ENCODE data around the gene KCNMB2.

KCNMB2 gene

GRCh38 chr3:178771511-178771910 is 235.3 kb downstream of the KCNMB2 start:
- DNase-seq, result no peak
- in situ Hi-C loops (cut with MboI; ENCODE audit: low pct_unique_long_range_greater_than_20kb, low sequenced_read_pairs), result no loop called here

DNA sequence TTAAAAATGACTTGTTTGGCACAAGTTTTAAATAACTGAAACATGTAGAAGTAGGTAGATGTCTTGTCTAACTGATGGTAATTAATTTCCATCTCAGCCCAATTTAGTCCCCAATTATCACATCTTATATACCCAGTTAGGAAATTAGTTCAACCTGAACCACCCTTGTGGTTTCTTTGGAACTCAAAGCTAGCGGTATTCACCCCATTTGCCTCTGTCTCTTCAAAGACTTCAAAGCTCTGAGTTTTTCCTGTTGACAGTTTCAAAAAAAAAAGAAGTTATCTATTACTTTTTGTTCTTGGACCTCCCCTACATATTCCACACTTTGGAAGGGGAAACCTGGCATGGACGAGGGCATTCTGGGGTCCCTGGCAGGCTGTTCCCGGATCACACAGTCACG is 236.5 kb downstream of the KCNMB2 start:
- no peak for DNase-seq
- in situ Hi-C loops (cut with MboI; ENCODE audit: low pct_unique_long_range_greater_than_20kb, low sequenced_read_pairs), result no loop called here

DNA sequence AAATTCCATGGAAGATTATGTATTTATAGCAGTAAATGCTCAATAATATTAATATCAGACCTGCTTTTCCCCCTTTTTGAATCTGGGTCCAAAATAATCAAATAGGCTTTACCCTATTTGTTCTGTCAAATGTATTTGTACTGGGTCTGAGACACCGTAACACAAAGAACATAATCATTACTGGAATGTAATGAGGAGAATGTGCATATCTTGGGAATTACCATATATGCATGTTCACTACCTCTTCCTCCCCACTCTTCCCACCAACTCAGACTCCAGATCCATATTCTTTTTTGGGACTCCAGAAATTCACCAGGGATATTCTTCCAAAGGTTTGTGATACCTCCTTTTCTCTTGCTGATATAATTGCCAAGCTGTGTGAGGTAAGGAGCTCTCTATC is 237.1 kb downstream of the KCNMB2 start:
- in situ Hi-C loops (cut with MboI; ENCODE audit: low pct_unique_long_range_greater_than_20kb, low sequenced_read_pairs), result no loop called here
- no peak for DNase-seq

- DNase-seq, result no peak
- in situ Hi-C loops (cut with MboI; ENCODE audit: low pct_unique_long_range_greater_than_20kb, low sequenced_read_pairs), result no loop called here
Observed at GRCh38 chr3:178777718-178778411, 241.6 kb downstream of the KCNMB2 start.

- in situ Hi-C loops (cut with MboI; ENCODE audit: low pct_unique_long_range_greater_than_20kb, low sequenced_read_pairs), result no loop called here
- DNase-seq, result no peak
Observed at GRCh38 chr3:178778589-178778988, 242.4 kb downstream of the KCNMB2 start.

GRCh38 chr3:178785961-178786360 is 249.7 kb downstream of the KCNMB2 start:
- in situ Hi-C loops (cut with MboI; ENCODE audit: low pct_unique_long_range_greater_than_20kb, low sequenced_read_pairs), result no loop called here

DNA sequence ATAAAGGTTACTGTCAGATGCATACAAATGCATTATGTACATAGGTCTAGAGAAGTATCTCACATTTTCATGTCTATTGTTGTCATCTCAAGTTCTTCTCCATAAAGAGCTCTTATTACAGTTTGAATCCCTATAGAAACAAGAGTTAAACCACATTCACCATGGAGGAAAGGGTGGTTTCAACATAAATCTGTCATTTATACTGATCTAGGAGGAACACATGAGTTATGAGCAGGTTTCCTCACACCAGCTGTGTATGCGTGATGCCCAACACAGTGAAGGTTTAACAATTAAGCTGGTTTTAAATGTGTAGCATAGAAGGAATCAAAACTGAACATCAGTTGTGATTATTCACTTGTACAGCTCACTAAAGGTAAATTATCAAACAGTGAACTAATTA is 251.7 kb downstream of the KCNMB2 start:
- in situ Hi-C loops (cut with MboI; ENCODE audit: low pct_unique_long_range_greater_than_20kb, low sequenced_read_pairs), result no loop called here
- peak; percentile 1 for DNase-seq

More at GRCh38 chr3:178785961-178786360, 249.7 kb downstream of the KCNMB2 start:
- no peak for DNase-seq

DNA sequence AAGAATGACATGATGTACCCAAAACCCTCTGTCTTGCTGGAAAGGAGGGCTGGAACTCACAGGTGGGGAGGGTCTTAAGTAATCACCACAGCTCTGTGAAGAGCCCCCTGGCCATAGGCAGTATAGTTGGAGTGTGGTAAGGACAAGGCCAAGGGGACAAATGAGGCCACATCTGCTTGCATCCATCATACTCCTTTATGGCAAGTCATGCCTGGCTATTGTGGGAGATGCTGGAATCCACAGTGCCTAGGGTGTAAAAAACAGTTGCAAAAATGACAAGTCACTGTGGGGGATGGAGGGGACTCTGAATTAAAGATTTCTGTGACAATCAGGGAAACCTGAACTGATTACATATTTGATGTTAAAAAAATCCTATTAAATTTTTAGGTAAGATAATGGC is 258.5 kb downstream of the KCNMB2 start:
- no peak for DNase-seq
- in situ Hi-C loops (cut with MboI; ENCODE audit: low pct_unique_long_range_greater_than_20kb, low sequenced_read_pairs), result no loop called here

GRCh38 chr3:178795349-178795748 is 259.1 kb downstream of the KCNMB2 start:
- in situ Hi-C loops (cut with MboI; ENCODE audit: low pct_unique_long_range_greater_than_20kb, low sequenced_read_pairs), result no loop called here

DNA sequence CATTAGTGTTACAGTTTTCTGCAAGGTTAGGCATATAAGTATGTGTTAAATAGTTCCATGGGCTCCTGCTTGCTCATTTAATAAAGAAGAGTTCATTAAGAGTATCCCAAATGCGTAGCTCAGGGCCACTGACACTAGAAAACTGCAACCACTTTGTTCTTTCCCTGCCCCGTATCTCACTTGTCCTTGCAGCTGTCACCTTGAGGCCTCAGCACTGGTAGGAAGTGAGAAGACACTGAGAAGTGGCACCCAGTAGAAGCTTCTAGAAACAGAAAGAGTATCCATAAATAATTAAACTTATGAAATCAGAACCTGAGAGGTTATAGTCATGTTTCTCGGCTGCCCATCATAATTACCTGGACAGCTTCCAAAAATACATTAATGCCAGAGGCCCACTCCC is 266.0 kb downstream of the KCNMB2 start:
- in situ Hi-C loops (cut with MboI; ENCODE audit: low pct_unique_long_range_greater_than_20kb, low sequenced_read_pairs), result no loop called here
- DNase-seq, result no peak

More at GRCh38 chr3:178795349-178795748, 259.1 kb downstream of the KCNMB2 start:
- no peak for DNase-seq

GRCh38 chr3:178802993-178803693 is 266.9 kb downstream of the KCNMB2 start:
- in situ Hi-C loops (cut with MboI; ENCODE audit: low pct_unique_long_range_greater_than_20kb, low sequenced_read_pairs), result no loop called here
- no peak for DNase-seq

- no peak for DNase-seq
- in situ Hi-C loops (cut with MboI; ENCODE audit: low pct_unique_long_range_greater_than_20kb, low sequenced_read_pairs), result no loop called here
Observed at GRCh38 chr3:178804606-178805005, 268.4 kb downstream of the KCNMB2 start.

GRCh38 chr3:178805741-178806140 is 269.5 kb downstream of the KCNMB2 start:
- in situ Hi-C loops (cut with MboI; ENCODE audit: low pct_unique_long_range_greater_than_20kb, low sequenced_read_pairs), result no loop called here

GRCh38 chr3:178806651-178807050 is 270.4 kb downstream of the KCNMB2 start:
- DNase-seq, result no peak
- in situ Hi-C loops (cut with MboI; ENCODE audit: low pct_unique_long_range_greater_than_20kb, low sequenced_read_pairs), result no loop called here

More at GRCh38 chr3:178805741-178806140, 269.5 kb downstream of the KCNMB2 start:
- no peak for DNase-seq

GRCh38 chr3:178807694-178808093 is 271.5 kb downstream of the KCNMB2 start:
- in situ Hi-C loops (cut with MboI; ENCODE audit: low pct_unique_long_range_greater_than_20kb, low sequenced_read_pairs), result no loop called here
- no peak for DNase-seq

GRCh38 chr3:178808748-178809147 is 272.5 kb downstream of the KCNMB2 start:
- in situ Hi-C loops (cut with MboI; ENCODE audit: low pct_unique_long_range_greater_than_20kb, low sequenced_read_pairs), result no loop called here

DNA sequence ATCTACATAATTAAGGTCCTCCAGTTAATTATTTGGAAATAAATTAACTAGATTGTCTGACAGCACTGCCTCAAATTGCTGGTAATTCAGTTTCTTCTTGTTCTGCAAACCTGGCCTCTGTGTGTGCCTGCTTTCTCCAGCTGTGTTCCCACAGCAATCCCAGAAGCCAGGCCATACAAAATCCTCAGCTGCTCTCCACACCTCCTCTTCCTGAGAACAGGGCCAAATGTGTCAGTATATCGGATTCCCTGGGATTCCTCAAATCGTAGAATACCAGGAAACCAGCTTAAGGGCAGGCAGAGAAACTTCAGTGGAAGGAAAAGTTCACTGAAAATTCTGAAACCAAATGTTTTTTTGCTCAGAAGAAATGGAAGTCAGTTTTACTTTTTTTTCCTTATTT is 273.9 kb downstream of the KCNMB2 start:
- no peak for DNase-seq
- in situ Hi-C loops (cut with MboI; ENCODE audit: low pct_unique_long_range_greater_than_20kb, low sequenced_read_pairs), result no loop called here

More at GRCh38 chr3:178808748-178809147, 272.5 kb downstream of the KCNMB2 start:
- DNase-seq, result no peak

GRCh38 chr3:178822722-178823121 is 286.5 kb downstream of the KCNMB2 start:
- no peak for DNase-seq
- in situ Hi-C loops (cut with MboI; ENCODE audit: low pct_unique_long_range_greater_than_20kb, low sequenced_read_pairs), result no loop called here

- no peak for DNase-seq
- in situ Hi-C loops (cut with MboI; ENCODE audit: low pct_unique_long_range_greater_than_20kb, low sequenced_read_pairs), result no loop called here
Observed at GRCh38 chr3:178823150-178823549, 286.9 kb downstream of the KCNMB2 start.

GRCh38 chr3:178823591-178824246 is 287.5 kb downstream of the KCNMB2 start:
- DNase-seq, result no peak
- in situ Hi-C loops (cut with MboI; ENCODE audit: low pct_unique_long_range_greater_than_20kb, low sequenced_read_pairs), result no loop called here
